A549 (cell line): ENCODE results near the gene GPR27. TPM values are rescaled to one million over a fixed set of nuclear protein-coding genes. Genes with fewer than 3 reads are reported as not detected.
A peak's percentile ranks its signal among the peaks of the same experiment; 100 is the strongest.

Experiments
- ATAC-seq, 2 experiments: fragments of 200-7000 bp in 1 of 2; fragments of >200 bp in 1 of 2; cut with Nextera tagmentation in 1 of 2; cut with Tn5 transposase in 1 of 2; 3 replicates each; pipeline versions ENCODE4 v1.8.0 to v1.9.1; 2018 to 2020; ENCODE audit warnings: mild to moderate bottlenecking in 1 of 2, moderate library complexity in 1 of 2
- CTCF ChIA-PET: fragments of 300-600 bp; sonication (Branson Sonifier 250); formaldehyde crosslinking; extraction: SDS; loops from one replicate; lab custom pipeline; 2021; ENCODE audit warnings: antibody characterized with exemption, inconsistent platforms; lab: Yijun Ruan, JAX
- POLR2A ChIA-PET: fragments of 350-600 bp; formaldehyde crosslinking; extraction: SDS; loops from one replicate; lab custom pipeline; 2021; ENCODE audit warnings: antibody characterized with exemption, inconsistent platforms; lab: Yijun Ruan, JAX
- DNase-seq, 2 experiments: peaks; one replicate each; pipeline versions ENCODE4 v3.0.0 to v3.0.0-alpha.2; 2011 to 2016; ENCODE audit warnings: low read depth in 1 of 2, low spot score in 1 of 2
- FAIRE-seq: peaks from 2 replicates; lab custom pipeline; 2011; peaks lifted over from hg19 to GRCh38; lab: Jason Lieb, UNC
- H3K27ac ChIP-seq, 2 experiments: fragments of >200 bp; sonication (Bioruptor Twin); formaldehyde crosslinking; 3 replicates each; pipeline ENCODE4 v1.5.1; 2016 to 2017
- H3K4me1 ChIP-seq: fragments of >200 bp; sonication (Bioruptor Twin); formaldehyde crosslinking; 3 replicates; pipeline ENCODE4 v1.6.1; 2016
- H3K4me2 ChIP-seq: fragments of >200 bp; sonication (Bioruptor Twin); formaldehyde crosslinking; 3 replicates; pipeline ENCODE4 v1.6.1; 2016
- H3K4me3 ChIP-seq: fragments of >200 bp; sonication (Bioruptor Twin); formaldehyde crosslinking; 3 replicates; pipeline ENCODE4 v1.5.1; 2016
- H3K9me3 ChIP-seq: fragments of >200 bp; sonication (Bioruptor Twin); formaldehyde crosslinking; 3 replicates; pipeline ENCODE4 v1.6.1; 2016
- BHLHE40 ChIP-seq: IDR thresholded peaks from 2 replicates; pipeline ENCODE4 v1.6.1; 2012; ENCODE audit warnings: low read depth, low read length, inconsistent platforms
- EHMT2 ChIP-seq: fragments of 200-600 bp; sonication (generic); IDR thresholded peaks from 2 replicates; pipeline ENCODE4 v1.6.1; 2016; ENCODE audit warnings: antibody characterized with exemption, low read depth, mild to moderate bottlenecking, moderate library complexity
- FOXS1 ChIP-seq: fragments of 250-450 bp; sonication (Bioruptor Pico); IDR thresholded peaks from 2 replicates; pipeline ENCODE4 v1.5.0; 2020; ENCODE audit warnings: mild to moderate bottlenecking, moderate library complexity
- HDAC2 ChIP-seq: fragments of 200-600 bp; sonication (generic); IDR thresholded peaks from 2 replicates; pipeline ENCODE4 v1.6.1; 2016
- HEYL ChIP-seq: fragments of 250-450 bp; sonication (Bioruptor Pico); IDR thresholded peaks from 2 replicates; pipeline ENCODE4 v1.8.0; 2021; ENCODE audit warnings: mild to moderate bottlenecking, moderate library complexity
- JUN ChIP-seq, 2 experiments: fragments of >200 bp; sonication (Bioruptor Twin); formaldehyde crosslinking; IDR thresholded peaks; 2 replicates in 1 of 2; 3 replicates in 1 of 2; pipeline ENCODE4 v1.6.1; 2016 to 2017
- JUNB ChIP-seq: fragments of >200 bp; sonication (Bioruptor Twin); formaldehyde crosslinking; IDR thresholded peaks from 2 replicates; pipeline ENCODE4 v1.6.1; 2016
- KDM1A ChIP-seq: fragments of 200-600 bp; sonication (generic); IDR thresholded peaks from 2 replicates; pipeline ENCODE4 v1.6.1; 2016; ENCODE audit warnings: low read depth, mild to moderate bottlenecking
- RAD21 ChIP-seq, 2 experiments: fragments of >200 bp in 1 of 2; sonication (Bioruptor Twin) in 1 of 2; formaldehyde crosslinking in 1 of 2; IDR thresholded peaks in 1 of 2; conservative IDR thresholded peaks in 1 of 2; 2 replicates in 1 of 2; 3 replicates in 1 of 2; pipeline ENCODE4 v1.6.1; 2012 to 2018; ENCODE audit warnings: inconsistent platforms in 1 of 2
- RARB ChIP-seq: fragments of 250-450 bp; sonication (Bioruptor Pico); IDR thresholded peaks from 2 replicates; pipeline ENCODE4 v1.8.0; 2021; ENCODE audit warnings: mild to moderate bottlenecking, moderate library complexity
- RCOR1 ChIP-seq: fragments of 150-350 bp; IDR thresholded peaks from 2 replicates; pipeline ENCODE4 v1.6.1; 2014; ENCODE audit warnings: antibody characterized with exemption, low read length, low read depth
- SMC3 ChIP-seq: fragments of >200 bp; sonication (Bioruptor Twin); formaldehyde crosslinking; IDR thresholded peaks from 3 replicates; pipeline ENCODE4 v1.6.1; 2018; ENCODE audit warnings: inconsistent platforms
- TP53 ChIP-seq: fragments of 250-450 bp; sonication (Bioruptor Pico); IDR thresholded peaks from 2 replicates; pipeline ENCODE4 v1.5.0; 2021; ENCODE audit warnings: mild to moderate bottlenecking, moderate library complexity
- ZFP36 ChIP-seq: fragments of 450-650 bp; IDR thresholded peaks from 2 replicates; pipeline ENCODE4 v1.6.1; 2014; ENCODE audit warnings: borderline replicate concordance; ENCODE audit not compliant: partially characterized antibody
- ZNF302 ChIP-seq: fragments of 250-450 bp; sonication (Bioruptor Pico); IDR thresholded peaks from 2 replicates; pipeline ENCODE4 v1.9.0; 2021; ENCODE audit warnings: inconsistent platforms, mild to moderate bottlenecking, moderate library complexity
- ZSCAN20 ChIP-seq: fragments of 250-450 bp; sonication (Bioruptor Pico); IDR thresholded peaks from 2 replicates; pipeline ENCODE4 v1.8.0; 2022; ENCODE audit warnings: mild to moderate bottlenecking, moderate library complexity
- WGBS: methylation state at CpG from one replicate; pipeline ENCODE4 v1.1.6; 2017; ENCODE audit errors: missing lambda C conversion rate; 5-methylcytosine and 5-hydroxymethylcytosine counted together
- polyA plus RNA-seq, 4 experiments: library from polyadenylated mRNA; depleted of rRNA in 3 of 4; stranded (reverse); fragments of >200 nt; fragmentation: RNase III in 1 of 4; extraction: RNeasy Plus Mini Kit Qiagen cat#74134 plus additional on column Dnase treatment in 1 of 4; gene quantifications; 2 replicates in 3 of 4; 3 replicates in 1 of 4; pipeline ENCODE4 v1.2.3, GENCODE V29; 2011 to 2017
- TF ChIP-seq, protein P1 (sequence below): fragments of 200-600 bp; sonication (generic); IDR thresholded peaks from 2 replicates; pipeline ENCODE4 v1.6.1; 2016; ENCODE audit warnings: antibody characterized with exemption, mild to moderate bottlenecking, moderate library complexity
- TF ChIP-seq, protein P2 (sequence below): IDR thresholded peaks from 2 replicates; pipeline ENCODE4 v1.6.1; 2012; ENCODE audit warnings: low read depth, borderline replicate concordance
- TF ChIP-seq, protein P3 (sequence below): fragments of >200 bp; sonication (Bioruptor Twin); formaldehyde crosslinking; IDR thresholded peaks from 3 replicates; pipeline ENCODE4 v1.5.1; 2016
- TF ChIP-seq, protein P4 (sequence below): fragments of 450-650 bp; IDR thresholded peaks from 2 replicates; pipeline ENCODE4 v1.6.1; 2014; ENCODE audit warnings: antibody characterized with exemption

GPR27 gene
- polyA plus RNA-seq, 2 of the 4 experiments (the other 2 are of a cell fraction): 1.6 to 1.7 TPM

DNA sequence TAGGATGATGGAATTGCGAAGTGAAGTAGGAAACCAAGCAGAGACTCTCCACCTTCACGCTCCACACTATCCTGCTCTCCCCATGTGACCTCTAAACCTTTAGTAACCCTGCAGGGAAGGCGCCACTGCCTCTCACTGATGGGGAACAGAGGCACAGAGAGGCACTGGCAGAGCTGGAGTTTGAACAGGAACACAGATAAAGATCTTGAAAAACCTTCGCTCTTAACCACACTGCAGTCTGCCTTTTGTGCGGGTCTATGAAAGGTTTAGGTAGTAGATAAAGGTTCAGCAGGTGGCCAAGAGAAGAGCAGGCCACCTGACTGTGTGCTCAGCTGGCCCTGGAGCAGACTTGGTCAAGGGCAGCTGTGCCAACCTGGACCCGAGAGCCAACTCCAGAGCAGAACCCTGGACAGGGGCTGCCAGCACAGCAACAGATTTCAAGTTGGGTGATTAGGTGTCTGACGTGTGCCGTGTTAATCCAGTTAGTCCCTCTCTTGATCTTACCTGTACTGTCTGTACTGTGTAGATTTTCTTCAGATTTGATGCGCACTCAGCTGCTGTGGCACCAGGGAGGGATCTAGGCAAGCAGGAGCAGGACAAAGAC lies 43.6 kb upstream of the GPR27 start:
- TF ChIP-seq, protein P1, sequence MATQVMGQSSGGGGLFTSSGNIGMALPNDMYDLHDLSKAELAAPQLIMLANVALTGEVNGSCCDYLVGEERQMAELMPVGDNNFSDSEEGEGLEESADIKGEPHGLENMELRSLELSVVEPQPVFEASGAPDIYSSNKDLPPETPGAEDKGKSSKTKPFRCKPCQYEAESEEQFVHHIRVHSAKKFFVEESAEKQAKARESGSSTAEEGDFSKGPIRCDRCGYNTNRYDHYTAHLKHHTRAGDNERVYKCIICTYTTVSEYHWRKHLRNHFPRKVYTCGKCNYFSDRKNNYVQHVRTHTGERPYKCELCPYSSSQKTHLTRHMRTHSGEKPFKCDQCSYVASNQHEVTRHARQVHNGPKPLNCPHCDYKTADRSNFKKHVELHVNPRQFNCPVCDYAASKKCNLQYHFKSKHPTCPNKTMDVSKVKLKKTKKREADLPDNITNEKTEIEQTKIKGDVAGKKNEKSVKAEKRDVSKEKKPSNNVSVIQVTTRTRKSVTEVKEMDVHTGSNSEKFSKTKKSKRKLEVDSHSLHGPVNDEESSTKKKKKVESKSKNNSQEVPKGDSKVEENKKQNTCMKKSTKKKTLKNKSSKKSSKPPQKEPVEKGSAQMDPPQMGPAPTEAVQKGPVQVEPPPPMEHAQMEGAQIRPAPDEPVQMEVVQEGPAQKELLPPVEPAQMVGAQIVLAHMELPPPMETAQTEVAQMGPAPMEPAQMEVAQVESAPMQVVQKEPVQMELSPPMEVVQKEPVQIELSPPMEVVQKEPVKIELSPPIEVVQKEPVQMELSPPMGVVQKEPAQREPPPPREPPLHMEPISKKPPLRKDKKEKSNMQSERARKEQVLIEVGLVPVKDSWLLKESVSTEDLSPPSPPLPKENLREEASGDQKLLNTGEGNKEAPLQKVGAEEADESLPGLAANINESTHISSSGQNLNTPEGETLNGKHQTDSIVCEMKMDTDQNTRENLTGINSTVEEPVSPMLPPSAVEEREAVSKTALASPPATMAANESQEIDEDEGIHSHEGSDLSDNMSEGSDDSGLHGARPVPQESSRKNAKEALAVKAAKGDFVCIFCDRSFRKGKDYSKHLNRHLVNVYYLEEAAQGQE: peak; percentile 48; the same call in 1 of the 2 replicates
- TF ChIP-seq ZFP36: no peak
- Histone ChIP-seq H3K4me2 (no peak overlapping the region), H3K9me3 (no peaks in the 10 kb centered on the region), H3K4me1 (peaks cover 16% of the 10 kb centered on the region), H3K27ac (no peak overlapping the region), H3K4me3 (no peak overlapping the region)
- POLR2A ChIA-PET: no interaction called here
- ATAC-seq (no peak), FAIRE-seq (no peak), DNase-seq (no peak)
- 64% methylated on average over 9 of the region's 9 CpGs for WGBS
- CTCF ChIA-PET: interaction anchor here (1.1 to 2.5 kb wide), 7 partner anchors 11 to 1376 kb away, joined by 3 to 10 read pairs (median 4); no protein-coding TSS in a partner anchor

DNA sequence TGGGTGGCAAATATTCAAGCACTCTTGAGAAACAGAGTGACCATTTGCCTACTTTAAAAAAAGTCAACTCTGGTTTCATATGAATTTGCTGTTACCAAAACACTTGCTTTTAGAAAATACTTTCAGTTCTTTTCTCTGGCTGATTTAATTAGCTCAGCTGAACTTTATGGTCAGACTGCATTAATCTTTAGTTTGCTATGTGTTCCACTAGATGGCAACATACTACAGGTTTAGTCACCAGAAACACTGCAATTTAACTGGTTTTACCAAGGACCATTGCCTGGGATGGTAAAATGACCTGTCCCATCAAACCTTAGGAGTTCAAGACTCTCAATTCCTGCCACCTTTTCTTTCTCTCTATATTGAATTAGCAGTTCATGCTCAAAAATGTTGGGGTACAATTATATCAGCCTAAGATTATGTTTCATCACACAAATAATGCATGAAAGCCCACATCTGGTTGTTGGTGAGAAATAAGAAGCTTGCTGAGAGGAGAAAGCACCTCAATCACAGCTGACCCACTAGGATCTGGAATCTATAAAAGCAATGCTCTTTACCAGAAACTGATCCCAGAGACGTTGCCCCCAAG lies 42.7 kb upstream of the GPR27 start:
- peaks cover 16% of the 10 kb centered on the region for H3K4me1 ChIP-seq
- peak; percentile 99 for FAIRE-seq
- TF ChIP-seq FOXS1 (CRISPR knock-in tag): no peak
- TF ChIP-seq, protein P2, sequence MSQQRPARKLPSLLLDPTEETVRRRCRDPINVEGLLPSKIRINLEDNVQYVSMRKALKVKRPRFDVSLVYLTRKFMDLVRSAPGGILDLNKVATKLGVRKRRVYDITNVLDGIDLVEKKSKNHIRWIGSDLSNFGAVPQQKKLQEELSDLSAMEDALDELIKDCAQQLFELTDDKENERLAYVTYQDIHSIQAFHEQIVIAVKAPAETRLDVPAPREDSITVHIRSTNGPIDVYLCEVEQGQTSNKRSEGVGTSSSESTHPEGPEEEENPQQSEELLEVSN: no peak
- no peak for TF ChIP-seq ZNF302 (CRISPR knock-in tag)
- TF ChIP-seq ZSCAN20 (CRISPR knock-in tag): no peak
- TF ChIP-seq EHMT2: no peak
- TF ChIP-seq HDAC2: no peak
- peak; percentile 77 to 79 for TF ChIP-seq RAD21 (conservative IDR thresholded peaks at IDR 0.05 in 1 of 2, IDR thresholded peaks at IDR 0.05 in 1 of 2)
- TF ChIP-seq SMC3: peak; percentile 56; the same call in 2 of the 3 replicates
- no peak for TF ChIP-seq JUN (IDR thresholded peaks at IDR 0.05)
- TF ChIP-seq, protein P3, sequence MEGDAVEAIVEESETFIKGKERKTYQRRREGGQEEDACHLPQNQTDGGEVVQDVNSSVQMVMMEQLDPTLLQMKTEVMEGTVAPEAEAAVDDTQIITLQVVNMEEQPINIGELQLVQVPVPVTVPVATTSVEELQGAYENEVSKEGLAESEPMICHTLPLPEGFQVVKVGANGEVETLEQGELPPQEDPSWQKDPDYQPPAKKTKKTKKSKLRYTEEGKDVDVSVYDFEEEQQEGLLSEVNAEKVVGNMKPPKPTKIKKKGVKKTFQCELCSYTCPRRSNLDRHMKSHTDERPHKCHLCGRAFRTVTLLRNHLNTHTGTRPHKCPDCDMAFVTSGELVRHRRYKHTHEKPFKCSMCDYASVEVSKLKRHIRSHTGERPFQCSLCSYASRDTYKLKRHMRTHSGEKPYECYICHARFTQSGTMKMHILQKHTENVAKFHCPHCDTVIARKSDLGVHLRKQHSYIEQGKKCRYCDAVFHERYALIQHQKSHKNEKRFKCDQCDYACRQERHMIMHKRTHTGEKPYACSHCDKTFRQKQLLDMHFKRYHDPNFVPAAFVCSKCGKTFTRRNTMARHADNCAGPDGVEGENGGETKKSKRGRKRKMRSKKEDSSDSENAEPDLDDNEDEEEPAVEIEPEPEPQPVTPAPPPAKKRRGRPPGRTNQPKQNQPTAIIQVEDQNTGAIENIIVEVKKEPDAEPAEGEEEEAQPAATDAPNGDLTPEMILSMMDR: peak; percentile 77
- 0% methylated on average over 1 of the region's 1 CpG for whole genome bisulfite sequencing
- H3K27ac ChIP-seq: no peak overlapping the region
- no peaks in the 10 kb centered on the region for H3K9me3 ChIP-seq
- no peak overlapping the region for H3K4me2 ChIP-seq
- ChIA-PET POLR2A (no interaction called here), CTCF (interaction anchor here (0.6 to 3.6 kb wide), 26 partner anchors 10 to 1380 kb away, joined by 3 to 17 read pairs (median 4); partner anchors contain the start of gene EIF4E3)
- DNase-seq: peak; percentile 51 to 70
- ATAC-seq: peak; percentile 70 to 90; a peak in 4 of 6 replicates
- H3K4me3 ChIP-seq: no peak overlapping the region

DNA sequence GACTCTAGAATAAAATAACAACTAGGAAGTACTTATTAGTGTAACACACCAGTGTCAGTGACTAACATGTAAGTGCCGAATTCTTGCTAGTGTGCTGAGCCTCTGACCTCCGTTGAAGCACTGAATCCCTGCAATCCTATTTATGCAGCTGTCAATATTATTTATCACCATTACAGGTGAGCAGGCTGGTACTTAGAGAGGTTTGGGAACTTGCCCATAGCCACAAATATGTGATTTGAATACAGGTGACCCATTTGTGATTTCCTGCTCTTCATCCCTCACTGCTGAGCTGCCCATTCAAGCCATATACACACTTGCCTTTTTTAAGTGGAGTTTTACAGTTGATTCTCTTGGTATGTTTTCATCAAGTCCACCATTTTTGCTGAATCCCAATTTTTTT lies 40.6 kb upstream of the GPR27 start:
- Histone ChIP-seq H3K4me2 (no peak overlapping the region), H3K9me3 (no peaks in the 10 kb centered on the region), H3K27ac (no peak overlapping the region), H3K4me1 (peaks cover 6% of the 10 kb centered on the region), H3K4me3 (no peak overlapping the region)
- DNase-seq (no peak), FAIRE-seq (no peak), ATAC-seq (no peak)
- ChIA-PET POLR2A (no interaction called here), CTCF (interaction anchor here (0.8 to 3.6 kb wide), 3 partner anchors 14 to 146 kb away, joined by 3 to 16 read pairs (median 4); no protein-coding TSS in a partner anchor)
- 54% methylated on average over 2 of the region's 2 CpGs for WGBS
- TF ChIP-seq ZNF302 (CRISPR knock-in tag): no peak
- TF ChIP-seq ZFP36: no peak
- TF ChIP-seq JUN (IDR thresholded peaks at IDR 0.05): no peak
- TF ChIP-seq KDM1A: no peak
- no peak for TF ChIP-seq RCOR1
- TF ChIP-seq RARB (CRISPR knock-in tag): no peak
- TF ChIP-seq, protein P2: no peak
- TF ChIP-seq TP53 (CRISPR knock-in tag): no peak
- TF ChIP-seq BHLHE40: no peak
- TF ChIP-seq, protein P3: no peak
- TF ChIP-seq, protein P4, sequence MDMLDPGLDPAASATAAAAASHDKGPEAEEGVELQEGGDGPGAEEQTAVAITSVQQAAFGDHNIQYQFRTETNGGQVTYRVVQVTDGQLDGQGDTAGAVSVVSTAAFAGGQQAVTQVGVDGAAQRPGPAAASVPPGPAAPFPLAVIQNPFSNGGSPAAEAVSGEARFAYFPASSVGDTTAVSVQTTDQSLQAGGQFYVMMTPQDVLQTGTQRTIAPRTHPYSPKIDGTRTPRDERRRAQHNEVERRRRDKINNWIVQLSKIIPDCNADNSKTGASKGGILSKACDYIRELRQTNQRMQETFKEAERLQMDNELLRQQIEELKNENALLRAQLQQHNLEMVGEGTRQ: no peak
- TF ChIP-seq JUNB: no peak
- no peak for TF ChIP-seq HEYL
